ENCODE measurements around the gene KCNK17.

The KCNK17 gene

GRCh38 chr6:39361657-39362486 lies 47.7 kb upstream of the KCNK17 start:
- peaks cover 3% of the 10 kb centered on the region for H3K4me1 ChIP-seq (ENCODE audit: insufficient read depth, low read length, poor library complexity, severe bottlenecking)
- no peaks in the 10 kb centered on the region for H3K9me3 ChIP-seq (ENCODE audit: insufficient read depth, low read depth, low read length)
- peak overlapping the region; percentile 50 for H3K4me2 ChIP-seq (ENCODE audit: low read depth, low read length, poor library complexity, severe bottlenecking)
- peak overlapping the region; percentile 95 for H2AFZ ChIP-seq (ENCODE audit: low read length)
- H3K9me2 ChIP-seq (replicated peaks; ENCODE audit: low read depth, low read length): no peaks in the 10 kb centered on the region
- no peaks in the 10 kb centered on the region for H4K20me1 ChIP-seq (ENCODE audit: insufficient read depth, low read length, poor library complexity, severe bottlenecking)
- H3K4me3 ChIP-seq (ENCODE audit: low read length, poor library complexity, severe bottlenecking): no peak overlapping the region
- H3K36me3 ChIP-seq (ENCODE audit: insufficient read depth, low read length): no peaks in the 10 kb centered on the region
- no peaks in the 10 kb centered on the region for H3K27me3 ChIP-seq (ENCODE audit: insufficient read depth, low read length, poor library complexity, severe bottlenecking)
- H3K79me2 ChIP-seq (ENCODE audit: insufficient read depth, low read length): no peaks in the 10 kb centered on the region
- peak overlapping the region; percentile 5 for H3K9ac ChIP-seq (ENCODE audit: low read depth, low read length, poor library complexity, severe bottlenecking)
- TF ChIP-seq CTCF (conservative IDR thresholded peaks at IDR 0.05; ENCODE audit: low read length): peak; percentile 65
- TF ChIP-seq EZH2phosphoT487 (IDR thresholded peaks at IDR 0.05; ENCODE audit: borderline replicate concordance): no peak
- no peaks in the 10 kb centered on the region for H3F3A ChIP-seq (ENCODE audit: low read depth)

GRCh38 chr6:39360378-39360777 lies 46.2 kb upstream of the KCNK17 start:
- H3F3A ChIP-seq (ENCODE audit: low read depth): no peaks in the 10 kb centered on the region

GRCh38 chr6:39357998-39358686 lies 43.9 kb upstream of the KCNK17 start:
- Histone ChIP-seq H3K4me1 (ENCODE audit: insufficient read depth, low read length, poor library complexity, severe bottlenecking) (peaks cover 3% of the 10 kb centered on the region), H3K4me3 (ENCODE audit: low read length, poor library complexity, severe bottlenecking) (no peak overlapping the region), H3K9me3 (ENCODE audit: insufficient read depth, low read depth, low read length) (no peaks in the 10 kb centered on the region), H3K4me2 (ENCODE audit: low read depth, low read length, poor library complexity, severe bottlenecking) (no peak overlapping the region), H3F3A (ENCODE audit: low read depth) (no peaks in the 10 kb centered on the region), H4K20me1 (ENCODE audit: insufficient read depth, low read length, poor library complexity, severe bottlenecking) (no peaks in the 10 kb centered on the region), H3K27me3 (ENCODE audit: insufficient read depth, low read length, poor library complexity, severe bottlenecking) (no peaks in the 10 kb centered on the region), H2AFZ (ENCODE audit: low read length) (no peak overlapping the region), H3K36me3 (ENCODE audit: insufficient read depth, low read length) (no peaks in the 10 kb centered on the region), H3K79me2 (ENCODE audit: insufficient read depth, low read length) (no peaks in the 10 kb centered on the region), H3K9me2 (replicated peaks; ENCODE audit: low read depth, low read length) (no peaks in the 10 kb centered on the region), H3K9ac (ENCODE audit: low read depth, low read length, poor library complexity, severe bottlenecking) (no peak overlapping the region)
- TF ChIP-seq CTCF (conservative IDR thresholded peaks at IDR 0.05; ENCODE audit: low read length) (no peak), EZH2phosphoT487 (IDR thresholded peaks at IDR 0.05; ENCODE audit: borderline replicate concordance) (no peak)

More at GRCh38 chr6:39360378-39360777, 46.2 kb upstream of the KCNK17 start:
- Histone ChIP-seq H3K4me2 (ENCODE audit: low read depth, low read length, poor library complexity, severe bottlenecking) (no peak overlapping the region), H3K9me3 (ENCODE audit: insufficient read depth, low read depth, low read length) (no peaks in the 10 kb centered on the region), H3K9ac (ENCODE audit: low read depth, low read length, poor library complexity, severe bottlenecking) (no peak overlapping the region), H3K36me3 (ENCODE audit: insufficient read depth, low read length) (no peaks in the 10 kb centered on the region), H2AFZ (ENCODE audit: low read length) (no peak overlapping the region), H4K20me1 (ENCODE audit: insufficient read depth, low read length, poor library complexity, severe bottlenecking) (no peaks in the 10 kb centered on the region), H3K4me1 (ENCODE audit: insufficient read depth, low read length, poor library complexity, severe bottlenecking) (peaks cover 3% of the 10 kb centered on the region), H3K4me3 (ENCODE audit: low read length, poor library complexity, severe bottlenecking) (no peak overlapping the region), H3K9me2 (replicated peaks; ENCODE audit: low read depth, low read length) (no peaks in the 10 kb centered on the region), H3K79me2 (ENCODE audit: insufficient read depth, low read length) (no peaks in the 10 kb centered on the region), H3K27me3 (ENCODE audit: insufficient read depth, low read length, poor library complexity, severe bottlenecking) (no peaks in the 10 kb centered on the region)
- TF ChIP-seq CTCF (conservative IDR thresholded peaks at IDR 0.05; ENCODE audit: low read length): no peak
- no peak for TF ChIP-seq EZH2phosphoT487 (IDR thresholded peaks at IDR 0.05; ENCODE audit: borderline replicate concordance)
